Measurements from ENCODE around the gene ECE1. TPM values are rescaled to one million over a fixed set of nuclear protein-coding genes. Genes with fewer than 3 reads are reported as not detected.

Gene ECE1
- total and polyA plus RNA-seq, 9 of the 15 experiments (the other 6 are each of a cell fraction or from before 2014, with no cell fraction given), result 0.56 to 34.8 (median 11.0) TPM

- 0 out of 2 replicates have a peak, but pooled peaks have one; percentile 60 for TF ChIP-seq MYNN (IDR thresholded peaks at IDR 0.05)
- TF ChIP-seq MYNN (CRISPR knock-in tag; IDR thresholded peaks at IDR 0.05), result no peak
- TF ChIP-seq BACH1 (tag; IDR thresholded peaks at IDR 0.05), result no peak
- TF ChIP-seq CTBP1 (IDR thresholded peaks at IDR 0.05; ENCODE audit: borderline replicate concordance), result peak; percentile 73; the same call in 1 of the 2 replicates
- peak; percentile 50; the same call in 1 of the 2 replicates for TF ChIP-seq JUND (IDR thresholded peaks at IDR 0.05; ENCODE audit: borderline replicate concordance, low read depth, low read length)
- TF ChIP-seq JUND (tag; IDR thresholded peaks at IDR 0.05; ENCODE audit: borderline replicate concordance, low read depth, low read length), result peak; percentile 29; the same call in 1 of the 3 replicates
- TF ChIP-seq ZNF134 (CRISPR knock-in tag; conservative IDR thresholded peaks at IDR 0.05), result no peak
- no peak for TF ChIP-seq POLR3G (IDR thresholded peaks at IDR 0.05; ENCODE audit: extremely low read depth, insufficient read length, insufficient replicate concordance)
- TF ChIP-seq MYC (IDR thresholded peaks at IDR 0.05; ENCODE audit: low read depth, low read length), result no peak
- TF ChIP-seq MYC (CRISPR knock-in tag; IDR thresholded peaks at IDR 0.05; ENCODE audit: borderline replicate concordance, low read depth), result no peak
- TF ChIP-seq SNAPC5 (CRISPR knock-in tag; IDR thresholded peaks at IDR 0.05), result no peak
- TF ChIP-seq RBBP5 (IDR thresholded peaks at IDR 0.05; ENCODE audit: borderline replicate concordance, insufficient read depth, low read length, poor library complexity, severe bottlenecking), result no peak
- TF ChIP-seq NELFE (IDR thresholded peaks at IDR 0.05; ENCODE audit: insufficient read depth, insufficient read length), result no peak
- TF ChIP-seq RBFOX2 (IDR thresholded peaks at IDR 0.05; ENCODE audit: low read depth, low read length), result no peak
- no peak for TF ChIP-seq ZNF778 (CRISPR knock-in tag; IDR thresholded peaks at IDR 0.05)
- no peak for TF ChIP-seq ZNF77 (CRISPR knock-in tag; IDR thresholded peaks at IDR 0.05)
- TF ChIP-seq ZBTB26 (CRISPR knock-in tag; IDR thresholded peaks at IDR 0.05), result no peak
- no peak for TF ChIP-seq TCF7L2 (IDR thresholded peaks at IDR 0.05; ENCODE audit: low read depth, low read length)
- peak; percentile 86 for TF ChIP-seq ESRRA (IDR thresholded peaks at IDR 0.05; ENCODE audit: borderline replicate concordance, low read depth)
- peak; percentile 97 for TF ChIP-seq DEAF1 (CRISPR knock-in tag; IDR thresholded peaks at IDR 0.05)
- TF ChIP-seq ZNF146 (CRISPR knock-in tag; IDR thresholded peaks at IDR 0.05; ENCODE audit: unreplicated experiment), result no peak
- TF ChIP-seq RBM25 (IDR thresholded peaks at IDR 0.05; ENCODE audit: low read depth, low read length, severe bottlenecking), result peak; percentile 87
- peak; percentile 27; the same call in 1 of the 2 replicates for TF ChIP-seq SP1 (CRISPR knock-in tag; IDR thresholded peaks at IDR 0.05)
- peak; percentile 26; the same call in 1 of the 2 replicates for TF ChIP-seq ZBTB7A (IDR thresholded peaks at IDR 0.05; ENCODE audit: borderline replicate concordance, control insufficient read depth, low read depth, low read length)
- TF ChIP-seq NR4A1 (CRISPR knock-in tag; IDR thresholded peaks at IDR 0.05), result no peak
- TF ChIP-seq NR4A1 (tag; IDR thresholded peaks at IDR 0.05), result no peak
- TF ChIP-seq PHF20 (IDR thresholded peaks at IDR 0.05; ENCODE audit: partially characterized antibody), result no peak
- TF ChIP-seq HMG20A (CRISPR knock-in tag; conservative IDR thresholded peaks at IDR 0.05), result no peak
- peak; percentile 84 for TF ChIP-seq CC2D1A (IDR thresholded peaks at IDR 0.05)
Measured at GRCh38 chr1:21255284-21255942, 34.9 kb downstream of the ECE1 start (continued).
